ENCODE data around the gene TRIO.

DNA sequence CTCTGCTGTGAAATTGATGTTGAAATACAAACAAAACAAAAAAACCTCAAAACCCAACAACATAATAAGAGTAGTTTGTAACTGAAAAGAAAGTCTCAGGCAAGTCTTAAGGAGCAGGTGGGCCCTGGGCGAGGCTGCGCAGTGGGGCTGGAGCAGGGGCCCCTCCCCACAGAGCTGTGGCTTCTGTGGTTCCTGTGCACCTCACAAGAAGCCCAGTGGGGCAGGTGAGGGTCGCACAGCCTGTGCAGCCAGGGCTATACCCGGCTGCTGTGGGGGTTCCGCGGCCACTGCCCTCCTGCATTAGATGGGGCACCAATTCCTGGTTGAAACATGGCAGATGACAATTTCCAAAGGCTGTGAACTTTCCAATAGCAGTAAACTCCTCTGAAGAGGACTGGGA lies 75.3 kb downstream of the TRIO start:
- TF ChIP-seq CTCF (IDR thresholded peaks at IDR 0.05; ENCODE audit: borderline replicate concordance, extremely low read depth, low read length, poor library complexity, severe bottlenecking) (no peak), EZH2 (IDR thresholded peaks at IDR 0.05; ENCODE audit: borderline replicate concordance, low read depth, low read length, severe bottlenecking) (no peak)
